Fibroblast of the aortic adventitia (primary cell): ENCODE results near the gene JARID2. TPM values are rescaled to one million over a fixed set of nuclear protein-coding genes. Genes with fewer than 3 reads are reported as not detected.

ENCODE experiments used
- DNase-seq: peaks from one replicate; pipeline ENCODE4 v3.0.0-alpha.2; 2010; ENCODE audit warnings: low read depth
- H3K4me3 ChIP-seq: 2 replicates; pipeline ENCODE4 v1.5.1; 2011; ENCODE audit warnings: low read depth, mild to moderate bottlenecking, control low read depth, low read length, moderate library complexity
- CTCF ChIP-seq: IDR thresholded peaks from 2 replicates; pipeline ENCODE4 v1.5.1; 2011; ENCODE audit warnings: mild to moderate bottlenecking, low read length, control low read depth, inconsistent platforms; ENCODE audit not compliant: insufficient read depth
- total RNA-seq: library from RNA; depleted of rRNA; stranded (reverse); fragments of >200 nt; gene quantifications from 2 replicates; pipeline ENCODE4 v1.2.3, GENCODE V29; 2012; ENCODE audit warnings: low replicate concordance

Gene JARID2
- total RNA-seq, 1 donor, result 8.3 TPM

- no peak for DNase-seq
- H3K4me3 ChIP-seq, result no peak overlapping the region
- TF ChIP-seq CTCF, result no peak
Measured at GRCh38 chr6:15358579-15359327, 112.9 kb downstream of the JARID2 start.

GRCh38 chr6:15359335-15359862 lies 113.5 kb downstream of the JARID2 start:
- H3K4me3 ChIP-seq, result no peak overlapping the region
- no peak for TF ChIP-seq CTCF
- no peak for DNase-seq

GRCh38 chr6:15360300-15360699 lies 114.4 kb downstream of the JARID2 start:
- no peak for TF ChIP-seq CTCF
- DNase-seq, result no peak
- no peak overlapping the region for H3K4me3 ChIP-seq

- TF ChIP-seq CTCF, result no peak
- no peak for DNase-seq
- no peak overlapping the region for H3K4me3 ChIP-seq
Measured at GRCh38 chr6:15361197-15361596, 115.3 kb downstream of the JARID2 start.

GRCh38 chr6:15362274-15363160 lies 116.6 kb downstream of the JARID2 start:
- no peak for DNase-seq

GRCh38 chr6:15363164-15363522 lies 117.3 kb downstream of the JARID2 start:
- TF ChIP-seq CTCF, result no peak
- no peak for DNase-seq
- no peak overlapping the region for H3K4me3 ChIP-seq

More at GRCh38 chr6:15362274-15363160, 116.6 kb downstream of the JARID2 start:
- no peak for TF ChIP-seq CTCF
- no peak overlapping the region for H3K4me3 ChIP-seq
